Kidney tubule cell (primary cell): ENCODE measurements around the gene DNAH14.
"Not testable (repeated sequence)": the region's sequence is repeated elsewhere in the genome, so short reads cannot be mapped to it uniquely, and the experiment has no call there.

Source experiments
- DNase-seq: peaks from one replicate; pipeline ENCODE4 v3.0.0-alpha.2; 2018; ENCODE audit warnings: low spot score

The DNAH14 gene

DNA sequence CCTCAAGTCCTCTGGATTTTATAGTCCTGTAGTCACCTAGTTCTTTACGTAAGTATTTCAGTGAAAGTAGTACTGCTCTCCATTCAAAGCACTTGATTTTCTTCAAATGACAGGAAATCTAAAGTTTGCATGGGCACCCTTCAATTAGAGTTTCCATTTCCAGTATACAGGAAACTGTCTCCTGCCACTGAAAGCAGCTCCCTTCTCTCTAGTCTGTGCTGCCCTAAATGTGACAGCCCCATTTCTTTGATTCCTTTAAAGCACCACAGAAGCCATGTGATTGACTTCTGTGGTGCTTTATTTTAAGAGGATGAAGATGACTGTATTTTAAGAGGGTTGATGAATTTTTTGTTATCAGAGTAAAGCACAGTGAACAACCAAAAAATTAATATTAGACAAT, 226.1 kb downstream of the DNAH14 start:
- DNase-seq, result no peak

DNA sequence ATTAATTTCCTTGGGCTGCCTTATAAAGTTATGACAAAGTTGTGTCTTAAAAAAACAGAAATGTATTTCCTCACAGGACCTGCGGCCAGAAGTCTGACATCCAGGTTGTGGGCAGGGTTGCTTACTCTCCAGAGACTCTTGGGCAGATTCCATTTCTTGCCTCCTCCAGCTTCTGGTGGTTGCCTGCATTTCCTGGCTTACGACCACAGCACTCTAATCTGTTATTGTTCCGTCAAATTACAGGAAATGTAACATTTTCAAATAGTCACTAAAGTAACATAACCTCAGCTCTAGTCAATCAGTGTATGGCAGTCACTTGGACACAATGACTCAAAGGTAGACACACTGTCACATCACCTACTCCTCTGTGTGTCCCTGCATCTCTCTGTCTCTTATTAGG, 226.8 kb downstream of the DNAH14 start:
- no peak for DNase-seq

DNA sequence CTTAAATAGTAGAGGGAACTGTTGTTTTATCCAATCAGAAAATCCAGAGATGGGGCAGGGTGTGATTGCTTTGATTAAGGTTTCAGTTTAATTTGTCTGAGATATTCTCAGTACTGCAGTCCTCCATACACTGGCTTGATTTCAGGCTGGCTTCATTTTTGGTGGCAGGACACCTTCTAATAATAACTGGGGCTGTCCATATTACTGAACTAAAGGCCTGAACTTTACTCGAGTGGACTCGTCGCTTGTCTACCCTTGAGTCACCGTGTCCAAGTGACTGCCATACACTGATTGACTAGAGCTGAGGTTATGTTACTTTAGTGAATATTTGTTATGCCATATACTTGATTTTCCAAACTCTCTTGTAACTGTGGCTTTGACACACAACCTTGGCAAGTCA, 228.8 kb downstream of the DNAH14 start:
- no peak for DNase-seq

DNA sequence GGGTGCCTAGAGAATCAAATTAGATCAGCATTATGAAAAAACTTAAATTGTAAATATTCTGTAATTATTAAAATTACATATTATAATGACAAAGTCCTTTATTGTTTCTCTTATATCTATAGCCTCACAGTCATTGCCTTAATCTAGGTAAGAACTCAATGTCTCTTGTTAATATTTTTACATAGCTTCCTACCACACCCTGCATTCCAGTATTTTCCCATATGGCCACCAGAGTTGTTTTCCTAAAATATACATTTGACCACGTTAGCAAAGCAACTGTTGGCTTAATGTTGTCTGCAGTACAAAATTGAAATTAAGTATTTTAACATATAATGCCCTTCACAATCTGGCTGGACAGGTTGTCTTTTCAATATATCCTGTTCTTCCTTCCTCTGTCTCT, 230.3 kb downstream of the DNAH14 start:
- DNase-seq, result no peak

DNA sequence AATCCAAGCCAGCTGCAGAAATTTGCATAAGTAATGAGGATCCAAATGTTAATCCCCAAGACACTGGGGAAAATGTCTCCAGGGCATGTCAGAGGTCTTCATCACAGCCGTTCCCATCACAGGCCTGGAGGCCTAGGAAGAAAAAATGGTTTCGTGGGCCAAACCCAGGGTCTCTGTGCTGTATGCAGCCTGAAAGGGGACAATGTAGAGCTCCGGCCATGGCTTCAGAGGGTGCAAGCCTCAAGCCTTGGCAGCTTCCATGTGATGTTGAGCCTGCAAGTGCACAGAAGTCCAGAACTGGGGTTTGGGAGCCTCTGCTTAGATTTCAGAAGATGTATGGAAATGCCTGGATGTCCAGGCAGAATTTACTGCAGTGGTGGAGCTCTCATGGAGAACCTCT, 247.9 kb downstream of the DNAH14 start:
- DNase-seq, result not testable (repeated sequence)

DNA sequence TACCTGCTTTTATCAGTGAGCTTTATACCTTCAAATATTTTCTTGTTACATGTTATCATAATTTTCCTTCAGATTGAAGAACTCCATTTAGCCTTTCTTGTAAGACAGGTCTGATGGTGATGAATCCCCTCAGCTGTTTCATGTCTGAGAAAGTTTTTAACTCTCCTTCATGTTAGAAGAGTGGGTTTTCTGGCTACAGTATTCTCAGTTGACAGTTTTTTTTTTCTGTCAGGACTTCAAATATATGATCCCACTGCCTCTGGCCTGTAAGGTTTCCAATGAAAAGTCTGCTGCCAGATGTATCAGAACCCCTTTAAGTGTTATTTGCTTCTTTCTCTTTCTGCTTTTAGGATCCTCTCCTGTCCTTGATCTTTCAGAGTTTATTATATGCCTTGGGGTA, 250.2 kb downstream of the DNAH14 start:
- no peak for DNase-seq

DNA sequence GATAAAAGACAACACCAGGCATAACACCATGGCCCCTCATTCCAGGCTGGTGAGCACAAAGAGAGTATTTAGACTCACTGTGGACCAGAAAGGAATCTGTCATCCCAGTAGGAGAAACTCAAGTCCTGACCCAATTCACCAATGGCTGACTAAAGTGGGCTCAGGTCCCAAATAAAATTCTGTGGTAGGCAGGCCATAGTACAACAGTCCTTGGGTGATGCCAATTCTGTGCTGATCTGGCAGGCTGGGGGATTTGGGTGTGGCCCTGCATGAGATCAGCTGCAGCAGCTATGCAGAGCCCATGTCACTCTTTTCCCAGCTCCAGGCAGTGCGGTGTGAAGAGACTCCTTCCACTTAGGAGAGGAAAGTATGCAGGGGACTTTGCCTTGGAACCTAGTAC, 253.2 kb downstream of the DNAH14 start:
- no peak for DNase-seq

DNA sequence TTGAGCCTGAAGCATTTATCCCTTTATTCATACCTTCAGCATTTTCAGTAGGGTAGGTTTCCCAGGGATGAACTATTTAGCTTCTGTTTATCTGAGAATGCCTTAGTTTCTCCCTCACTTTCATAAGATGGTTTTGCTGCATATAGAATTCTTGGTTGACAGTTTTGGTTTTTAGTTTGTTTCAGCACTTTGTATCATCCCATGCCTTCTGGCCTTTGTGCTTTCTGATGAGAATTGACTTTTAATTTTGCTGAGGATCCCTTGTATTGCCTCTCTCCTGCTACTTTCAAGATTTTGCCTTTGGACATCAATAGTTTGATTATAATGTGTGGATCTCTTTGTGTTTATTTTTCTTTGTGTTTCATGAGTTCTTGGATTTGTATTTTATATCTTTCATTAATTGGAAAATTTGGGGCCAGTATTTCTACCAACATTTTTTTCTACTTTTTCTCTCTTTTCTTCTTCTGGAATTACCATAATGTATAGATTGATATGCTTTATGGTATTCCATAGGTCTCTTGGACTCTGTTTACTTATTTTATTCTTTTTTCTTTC, 261.8 kb downstream of the DNAH14 start:
- no peak for DNase-seq

DNA sequence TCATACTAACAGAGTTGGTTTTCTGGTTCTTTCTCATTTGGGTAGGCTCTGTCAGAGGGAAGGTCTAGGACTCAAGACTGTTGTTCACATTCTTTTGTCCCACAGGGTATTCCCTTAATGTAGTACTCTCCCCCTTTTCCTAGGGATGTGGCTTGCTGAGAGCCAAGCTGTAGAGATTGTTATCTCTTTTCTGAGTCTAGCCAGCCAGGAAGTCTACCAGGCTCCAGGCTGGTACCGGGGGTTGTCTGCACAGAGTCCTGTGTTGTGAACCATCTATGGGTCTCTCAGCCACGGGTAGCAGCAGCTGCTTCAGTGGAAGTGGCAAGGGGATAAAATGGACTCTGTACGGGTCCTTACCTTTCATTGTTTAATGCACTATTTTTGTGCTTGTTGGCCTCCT, 272.0 kb downstream of the DNAH14 start:
- no peak for DNase-seq

DNA sequence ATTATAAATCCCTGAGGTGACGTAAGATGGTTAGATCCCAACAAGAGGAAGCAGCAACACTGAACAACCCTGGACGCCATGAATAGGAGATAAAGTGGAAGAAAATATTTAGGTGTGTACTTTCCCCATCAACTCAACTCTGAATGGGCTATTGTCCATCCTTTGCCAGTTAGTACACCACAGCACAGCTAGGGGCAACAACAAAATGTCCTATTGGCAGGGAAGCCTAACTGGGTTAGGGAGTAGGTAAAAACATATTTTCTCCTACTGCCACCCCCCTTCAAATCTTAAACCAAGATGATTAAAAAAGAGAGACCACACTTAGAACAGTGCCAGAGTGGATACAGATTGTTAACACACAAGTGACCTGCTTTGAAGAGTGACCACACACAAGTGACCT, 278.3 kb downstream of the DNAH14 start:
- DNase-seq, result no peak

DNA sequence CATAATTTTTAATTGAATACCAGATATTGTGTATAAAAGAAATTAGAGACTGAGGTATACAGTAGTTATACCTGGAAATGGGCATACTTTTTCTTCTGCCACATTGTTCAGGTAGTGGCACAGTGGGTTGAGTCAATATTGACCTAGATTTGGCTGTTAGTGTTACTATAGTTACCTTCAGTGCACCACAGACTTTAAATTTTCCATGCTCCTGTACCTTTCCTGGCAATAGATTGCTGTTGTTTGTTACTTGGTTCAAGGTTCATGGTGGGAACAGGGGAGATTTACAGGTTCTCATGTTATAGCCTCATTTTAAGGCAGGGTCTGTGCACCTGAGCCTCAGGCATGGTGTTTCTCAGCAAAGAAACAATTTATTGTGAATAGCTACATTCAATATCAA, 279.7 kb downstream of the DNAH14 start:
- no peak for DNase-seq

DNA sequence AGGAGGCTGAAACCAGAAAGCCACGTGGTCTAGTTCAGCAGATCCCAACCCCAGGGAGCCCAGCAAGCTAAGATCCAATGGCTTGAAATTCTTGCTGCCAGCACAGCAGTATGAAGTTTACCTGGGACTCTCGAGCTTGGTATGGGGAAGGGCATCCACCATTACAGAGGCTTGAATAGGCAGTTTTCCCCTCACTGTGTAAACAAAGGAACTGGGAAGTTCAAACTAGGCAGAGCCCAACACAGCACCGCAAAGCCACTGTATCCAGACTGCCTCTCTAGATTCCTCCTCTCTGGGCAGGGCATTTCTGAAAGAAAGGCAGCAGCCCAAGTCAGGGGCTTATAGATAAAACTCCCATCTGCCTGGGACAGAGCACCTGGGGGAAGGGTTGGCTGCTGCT, 280.7 kb downstream of the DNAH14 start:
- not testable (repeated sequence) for DNase-seq

DNA sequence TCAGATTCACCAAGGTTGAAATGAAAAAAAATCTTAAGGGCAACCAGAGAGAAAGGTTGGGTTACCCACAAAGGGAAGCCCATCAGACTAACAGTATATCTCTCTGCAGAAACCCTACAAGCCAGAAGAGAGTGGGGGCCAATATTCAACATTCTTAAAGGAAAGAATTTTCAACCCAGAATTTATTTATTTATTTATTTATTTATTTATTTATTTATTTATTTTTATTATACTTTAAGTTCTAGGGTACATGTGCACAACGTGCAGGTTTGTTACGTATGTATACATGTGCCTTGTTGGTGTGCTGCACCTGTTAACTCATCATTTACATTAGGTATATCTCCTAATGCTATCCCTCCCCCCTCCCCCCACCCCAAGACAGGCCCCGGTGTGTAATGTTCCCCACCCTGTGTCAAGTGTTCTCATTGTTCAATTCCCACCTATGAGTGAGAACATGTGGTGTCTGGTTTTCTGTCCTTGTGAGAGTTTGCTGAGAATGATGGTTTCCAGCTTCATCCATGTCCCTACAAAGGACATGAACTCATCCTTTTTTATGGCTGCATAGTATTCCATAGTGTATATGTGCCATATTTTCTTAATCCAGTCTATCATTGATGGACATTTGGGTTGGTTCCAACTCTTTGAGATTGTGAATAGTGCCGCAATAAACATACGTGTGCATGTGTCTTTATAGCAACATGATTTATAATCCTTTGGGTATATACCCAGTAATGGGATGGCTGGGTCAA, 282.4 kb downstream of the DNAH14 start:
- DNase-seq, result not testable (repeated sequence)

DNA sequence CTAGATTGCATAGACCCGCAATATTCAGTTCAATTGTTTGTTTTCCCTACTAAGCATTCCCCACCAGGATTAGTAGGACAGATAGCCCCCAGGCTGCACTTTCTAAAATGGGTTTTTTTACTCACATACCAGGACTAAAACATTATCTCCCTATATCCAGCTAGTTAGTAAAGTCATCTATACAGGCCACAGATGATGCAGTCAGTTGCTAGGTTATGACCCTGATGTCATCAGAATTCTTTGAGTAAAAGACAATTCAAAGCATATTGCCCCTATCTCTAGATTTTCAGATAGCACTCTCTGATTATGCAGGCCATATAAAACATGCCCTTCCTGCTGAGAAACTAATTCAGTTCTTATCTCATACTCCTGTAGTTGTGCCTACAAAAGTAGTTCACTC, 294.8 kb downstream of the DNAH14 start:
- DNase-seq, result no peak

DNA sequence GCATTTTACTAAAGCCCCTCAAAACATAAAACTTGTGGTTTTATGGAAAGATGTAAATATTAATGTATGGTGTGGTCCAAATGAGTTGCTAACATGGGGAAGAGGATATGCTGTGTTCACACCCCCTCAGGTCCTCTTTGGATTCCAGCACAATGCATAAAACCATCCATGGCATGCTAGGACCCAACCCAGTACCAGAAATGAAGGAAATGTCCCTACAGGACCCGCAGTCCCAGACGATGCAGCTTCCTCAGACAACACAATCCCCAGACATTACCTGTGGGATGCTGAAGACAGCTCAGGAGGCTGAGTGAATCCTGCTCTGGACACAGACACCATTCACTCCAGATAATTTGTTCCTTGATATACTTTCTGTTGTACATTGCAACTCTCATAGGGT, 296.2 kb downstream of the DNAH14 start:
- DNase-seq, result no peak

DNA sequence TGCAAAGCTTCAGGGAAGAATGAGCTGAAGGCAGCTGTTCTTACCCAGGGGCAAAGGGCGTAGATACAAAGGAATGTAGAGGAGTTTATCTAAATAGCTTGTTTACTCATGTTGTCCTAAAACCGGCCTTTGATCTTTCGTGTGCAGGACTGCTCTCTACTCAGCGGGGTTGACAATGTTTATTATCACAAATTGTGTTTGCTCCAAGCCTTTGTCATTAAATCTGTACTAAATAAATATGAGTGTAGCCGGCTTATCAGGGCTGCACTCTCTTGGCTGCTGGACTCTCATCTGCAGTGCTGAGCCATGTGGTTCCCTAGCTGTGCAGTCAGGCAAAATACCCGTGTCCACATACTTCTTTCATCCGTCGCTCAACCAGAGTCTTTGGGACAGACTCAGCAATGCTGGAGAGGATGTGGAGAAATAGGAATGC, 299.4 kb downstream of the DNAH14 start:
- DNase-seq, result no peak

DNA sequence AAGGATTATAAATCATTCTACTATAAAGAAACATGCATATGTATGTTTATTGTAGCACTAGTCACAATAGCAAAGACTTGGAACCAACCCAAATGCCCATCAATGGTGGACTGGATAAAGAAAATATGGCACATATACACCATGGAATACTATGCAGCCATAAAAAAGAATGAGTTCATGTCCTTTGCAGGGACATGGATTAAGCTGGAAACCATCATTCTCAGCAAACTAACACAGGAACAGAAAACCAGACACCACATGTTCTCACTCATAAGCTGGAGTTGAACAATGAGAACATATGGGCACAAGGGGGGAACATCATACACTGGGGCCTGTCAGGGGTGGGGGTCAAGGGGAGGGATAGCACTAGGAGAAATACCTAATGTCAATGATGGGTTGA, 300.0 kb downstream of the DNAH14 start:
- DNase-seq, result not testable (repeated sequence)

DNA sequence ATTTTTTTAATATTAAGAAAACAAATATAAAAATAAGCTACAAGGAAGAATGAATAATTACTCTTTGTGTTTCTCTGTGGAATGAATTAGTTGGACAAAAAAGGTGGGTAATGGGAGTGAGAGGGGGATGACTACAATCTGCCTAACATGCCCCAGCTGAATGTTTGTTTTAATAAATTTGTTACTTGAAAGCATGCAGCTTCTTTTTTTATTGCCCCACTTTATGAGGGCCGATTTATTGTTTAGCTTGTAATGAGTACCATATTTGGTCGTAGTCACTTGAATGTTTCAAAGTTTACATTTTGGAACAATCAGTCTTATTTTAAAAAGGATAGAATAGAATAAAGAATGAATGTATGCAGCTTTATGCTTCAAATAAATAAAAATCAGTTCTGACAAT, 301.0 kb downstream of the DNAH14 start:
- no peak for DNase-seq

DNA sequence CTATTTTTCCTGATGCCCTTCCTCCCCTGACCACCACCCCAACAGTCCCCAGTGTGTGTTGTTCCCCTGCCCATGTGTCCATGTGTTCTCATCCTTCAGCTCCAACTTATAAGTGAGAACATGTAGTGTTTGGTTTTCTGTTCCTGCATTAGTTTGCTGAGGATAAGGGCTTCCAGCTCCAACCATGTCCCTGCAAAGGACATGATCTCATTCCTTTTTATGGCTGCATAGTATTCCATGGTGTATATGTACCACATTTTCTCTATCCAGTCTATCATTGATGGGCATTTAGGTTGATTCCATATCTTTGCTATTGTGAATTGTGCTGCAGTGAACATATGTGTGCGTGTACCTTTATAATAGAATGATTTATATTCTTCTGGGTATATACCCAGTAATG, 303.5 kb downstream of the DNAH14 start:
- DNase-seq, result not testable (repeated sequence)

DNA sequence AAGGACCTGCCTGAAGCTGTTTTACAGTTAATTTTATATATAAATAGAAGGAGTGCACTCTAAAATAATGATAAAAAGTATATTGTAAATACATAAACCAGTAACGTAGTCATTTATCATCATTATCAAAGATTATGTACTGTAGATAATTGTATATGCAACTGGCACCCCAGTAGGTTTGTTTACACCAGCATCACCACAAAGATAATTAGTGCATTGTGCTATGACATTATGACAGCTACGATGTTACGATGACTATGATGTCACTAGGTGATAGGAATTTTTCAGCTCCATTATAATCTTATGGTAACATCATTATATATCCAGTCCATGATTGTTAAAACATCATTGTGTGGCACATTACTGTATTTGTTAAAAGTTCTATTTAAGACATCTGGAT, 313.1 kb downstream of the DNAH14 start:
- no peak for DNase-seq

DNA sequence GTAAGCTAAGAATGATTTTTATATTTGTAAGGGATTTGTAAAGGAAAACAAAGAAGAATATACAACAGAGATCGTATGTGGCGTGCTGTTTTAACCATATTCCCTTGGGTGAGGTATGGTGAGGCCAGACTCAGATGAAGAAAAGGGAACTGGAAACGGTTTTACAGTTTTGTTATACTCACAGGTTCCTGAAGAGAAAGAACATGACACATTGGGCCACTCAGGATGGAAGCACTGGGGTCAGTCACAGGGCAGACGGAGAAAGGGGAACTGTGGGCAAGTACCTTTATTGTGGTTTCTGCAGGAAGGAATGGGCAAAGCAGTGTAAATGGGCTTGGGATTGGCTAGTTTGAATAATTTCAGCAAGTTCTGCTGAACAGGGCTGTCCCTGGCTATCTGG, 321.0 kb downstream of the DNAH14 start:
- DNase-seq, result no peak

DNA sequence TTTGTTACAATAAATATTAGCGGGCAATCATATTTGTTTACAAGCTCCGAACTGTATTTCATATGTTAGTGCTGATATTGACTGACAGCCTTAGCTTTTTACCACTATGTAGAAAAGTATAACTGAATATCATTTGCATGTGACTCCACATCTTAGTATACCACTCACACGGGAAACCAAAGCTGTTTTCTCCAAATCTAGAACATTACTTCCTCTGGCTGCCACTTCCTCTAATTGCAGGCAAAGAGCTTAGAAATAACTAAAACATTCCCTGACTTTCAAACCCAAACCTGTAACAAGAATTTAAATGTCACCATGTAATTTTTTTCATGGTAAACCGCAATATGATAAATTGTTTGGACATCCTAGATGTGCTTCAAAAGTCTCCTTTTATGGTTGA, 323.7 kb downstream of the DNAH14 start:
- DNase-seq, result no peak

DNA sequence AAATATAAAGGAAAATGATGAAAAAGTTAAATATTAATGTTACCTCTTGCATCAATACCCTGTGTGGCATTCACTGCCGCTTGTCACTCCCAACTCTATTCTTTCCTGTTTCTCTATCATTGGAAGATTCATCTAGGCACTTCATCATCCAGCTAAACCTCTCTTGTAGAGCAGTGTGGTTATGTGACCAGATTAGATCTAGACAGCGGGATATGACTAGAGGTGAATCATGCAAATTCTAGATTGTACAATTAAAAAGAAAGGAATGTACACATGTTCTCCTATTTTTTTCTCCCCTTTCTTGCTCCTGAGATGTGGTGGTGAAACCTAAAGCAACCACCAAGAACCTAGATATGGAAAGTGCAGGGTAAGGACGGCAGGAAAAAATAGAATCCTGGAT, 324.3 kb downstream of the DNAH14 start:
- DNase-seq, result peak; percentile 48

DNA sequence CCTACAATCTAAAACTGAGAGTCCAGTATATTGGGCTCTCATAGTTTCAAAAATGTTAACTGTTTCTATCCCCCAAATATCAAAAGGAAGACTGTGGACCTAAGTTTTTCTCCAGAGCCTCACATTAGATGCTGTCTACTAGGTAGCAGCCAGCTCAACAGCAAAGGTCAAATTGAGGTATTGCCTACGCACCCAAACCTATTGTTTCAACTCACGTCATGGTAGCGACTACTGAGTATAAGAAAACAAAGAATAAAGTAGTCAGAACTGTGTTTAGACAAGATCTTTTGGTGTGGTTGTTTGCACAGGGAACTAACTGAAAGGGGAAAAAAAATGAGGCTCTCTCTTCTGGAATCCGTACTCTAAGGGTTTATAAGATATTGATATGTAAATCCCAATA, 325.2 kb downstream of the DNAH14 start:
- DNase-seq, result no peak
